ENCODE measurements around the gene RNF112. TPM values are rescaled to one million over a fixed set of nuclear protein-coding genes. Genes with fewer than 3 reads are reported as not detected.

The RNF112 gene
- 1 to 10 TPM; 1.4 to 7.6 (median 2.6) TPM for total RNA-seq

- ATAC-seq = peak; percentile 30
- WGBS, 2 donors (ENCODE audit: low coverage in 1 of 2) = 8 to 60% methylated on average over 6 to 19 of the region's 23 CpGs
- peak within 1 kb of the TSS in 2 of 4 donors; percentile 14 to 36 for H3K27ac ChIP-seq
These were observed at the start of gene RNF112 for GRCh38 chr17:19410875-19411620. TSS of gene RNF112 (plus strand) at chr17:19411232. CDS start at chr17:19411409, 177 bp downstream.

GRCh38 chr17:19361326-19361725 lies 49.7 kb upstream of the RNF112 start:
- WGBS, 2 donors (ENCODE audit: low coverage in 1 of 2) = 68% methylated on average over 5 of the region's 6 CpGs; no CpG with 5 or more reads in 1 of the 2 donors
- Histone ChIP-seq H3K9me3 (no peaks in the 10 kb centered on the region), H3K27ac (peak overlapping the region in 2 of 4 donors; percentile 88 to 89), H3K27me3 (no peaks in the 10 kb centered on the region), H3K4me3 (no peak overlapping the region), H3K4me1 (peaks cover 0 to 21% (median 9%) of the 10 kb centered on the region in 3 donors), H3K36me3 (peaks cover 0 to 29% of the 10 kb centered on the region in 2 donors)
- no peak for ATAC-seq
- TF ChIP-seq EP300 (IDR thresholded peaks at IDR 0.05) (no peak), POLR2A (IDR thresholded peaks at IDR 0.05) (no peak), POLR2AphosphoS5 (IDR thresholded peaks at IDR 0.05) (no peak)
- TF ChIP-seq, protein P1, sequence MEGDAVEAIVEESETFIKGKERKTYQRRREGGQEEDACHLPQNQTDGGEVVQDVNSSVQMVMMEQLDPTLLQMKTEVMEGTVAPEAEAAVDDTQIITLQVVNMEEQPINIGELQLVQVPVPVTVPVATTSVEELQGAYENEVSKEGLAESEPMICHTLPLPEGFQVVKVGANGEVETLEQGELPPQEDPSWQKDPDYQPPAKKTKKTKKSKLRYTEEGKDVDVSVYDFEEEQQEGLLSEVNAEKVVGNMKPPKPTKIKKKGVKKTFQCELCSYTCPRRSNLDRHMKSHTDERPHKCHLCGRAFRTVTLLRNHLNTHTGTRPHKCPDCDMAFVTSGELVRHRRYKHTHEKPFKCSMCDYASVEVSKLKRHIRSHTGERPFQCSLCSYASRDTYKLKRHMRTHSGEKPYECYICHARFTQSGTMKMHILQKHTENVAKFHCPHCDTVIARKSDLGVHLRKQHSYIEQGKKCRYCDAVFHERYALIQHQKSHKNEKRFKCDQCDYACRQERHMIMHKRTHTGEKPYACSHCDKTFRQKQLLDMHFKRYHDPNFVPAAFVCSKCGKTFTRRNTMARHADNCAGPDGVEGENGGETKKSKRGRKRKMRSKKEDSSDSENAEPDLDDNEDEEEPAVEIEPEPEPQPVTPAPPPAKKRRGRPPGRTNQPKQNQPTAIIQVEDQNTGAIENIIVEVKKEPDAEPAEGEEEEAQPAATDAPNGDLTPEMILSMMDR (IDR thresholded peaks at IDR 0.05) = no peak

More at GRCh38 chr17:19410875-19411620, at the start of gene RNF112:
- Histone ChIP-seq H3K4me1 (peaks cover 0 to 16% (median 0%) of the 10 kb centered on the region in 3 donors), H3K9me3 (no peaks in the 10 kb centered on the region), H3K36me3 (no peaks in the 10 kb centered on the region), H3K4me3 (peak within 1 kb of the TSS in 1 of 2 donors; percentile 42), H3K27me3 (no peaks in the 10 kb centered on the region)
- no peak for TF ChIP-seq POLR2AphosphoS5 (IDR thresholded peaks at IDR 0.05)
- TF ChIP-seq EP300 (IDR thresholded peaks at IDR 0.05) = no peak
- no peak for TF ChIP-seq POLR2A (IDR thresholded peaks at IDR 0.05)
- TF ChIP-seq, protein P1 (IDR thresholded peaks at IDR 0.05) = peak in 3 of 4 experiments; percentile 12 to 40 (median 38)

- Histone ChIP-seq H3K36me3 (peaks cover 0 to 23% of the 10 kb centered on the region in 2 donors), H3K27ac (peak overlapping the region; percentile 13 to 90 (median 88)), H3K9me3 (no peaks in the 10 kb centered on the region), H3K4me1 (peaks cover 0 to 21% (median 9%) of the 10 kb centered on the region in 3 donors), H3K27me3 (no peaks in the 10 kb centered on the region), H3K4me3 (peak overlapping the region; percentile 50 to 84)
- TF ChIP-seq, protein P1 (IDR thresholded peaks at IDR 0.05) = no peak
- no peak for TF ChIP-seq POLR2A (IDR thresholded peaks at IDR 0.05)
- TF ChIP-seq POLR2AphosphoS5 (IDR thresholded peaks at IDR 0.05) = no peak
- no peak for TF ChIP-seq EP300 (IDR thresholded peaks at IDR 0.05)
- WGBS, 2 donors (ENCODE audit: low coverage in 1 of 2) = 39 to 40% methylated on average over 3 to 4 of the region's 16 CpGs
- ATAC-seq = no peak
These were observed 49.1 kb upstream of the RNF112 start for GRCh38 chr17:19361944-19362276.

DNA sequence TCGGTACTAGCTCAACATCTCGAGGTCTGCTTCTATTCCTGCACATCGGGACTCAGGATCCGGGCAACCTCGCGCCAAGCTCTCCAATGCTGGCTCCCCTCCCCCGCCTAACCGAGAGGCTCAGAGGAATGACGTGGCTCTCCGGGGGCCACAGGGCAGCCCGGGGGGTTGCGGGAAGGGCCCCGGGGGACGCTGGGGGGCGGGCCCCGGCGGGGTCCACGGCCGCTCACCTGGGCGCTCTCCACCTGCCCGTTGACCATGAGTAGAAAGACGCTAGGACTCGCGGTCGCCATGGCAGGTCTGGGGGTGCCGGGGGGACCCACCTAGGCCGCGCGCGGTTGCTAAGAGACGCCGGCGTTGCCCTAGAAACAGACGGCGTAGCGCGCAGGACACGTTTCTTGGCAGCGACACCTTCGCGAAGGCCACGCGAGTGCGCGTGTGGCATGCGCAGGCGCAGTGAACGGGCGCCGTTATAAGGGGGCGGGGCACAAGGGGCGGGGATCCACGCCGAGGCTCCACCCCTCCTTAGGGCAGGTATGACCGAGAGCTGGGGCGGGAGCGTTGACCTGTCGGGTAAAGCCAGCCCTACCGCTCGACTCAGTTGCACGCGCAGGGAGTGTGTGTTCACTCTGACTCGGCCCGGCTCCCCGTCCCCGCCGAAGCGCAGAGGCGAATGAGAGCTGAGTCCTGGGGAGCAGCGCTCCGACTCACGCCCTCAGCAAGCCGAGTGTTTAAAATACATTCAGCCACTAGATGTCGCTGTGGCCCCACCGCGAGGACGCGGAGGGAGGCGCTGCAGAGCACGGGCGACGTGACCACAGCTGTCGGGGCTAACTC lies 48.5 kb upstream of the RNF112 start, which contains the start of gene B9D1:
B9D1 (minus strand) TSS at position 447 of the 837 bp plus-strand sequence; CDS start at position 293, 154 bp downstream.
- no peaks in the 10 kb centered on the region for H3K27me3 ChIP-seq
- peak; percentile 95 for ATAC-seq
- peaks cover 0 to 21% (median 9%) of the 10 kb centered on the region in 3 donors for H3K4me1 ChIP-seq
- peak within 1 kb of the TSS; percentile 13 to 90 (median 88) for H3K27ac ChIP-seq
- no peaks in the 10 kb centered on the region for H3K9me3 ChIP-seq
- peaks cover 0 to 17% of the 10 kb centered on the region in 2 donors for H3K36me3 ChIP-seq
- H3K4me3 ChIP-seq = peak within 1 kb of the TSS; percentile 50 to 84
- TF ChIP-seq POLR2A (IDR thresholded peaks at IDR 0.05) = peak; percentile 6 to 31
- TF ChIP-seq, protein P1 (IDR thresholded peaks at IDR 0.05) = peak in 3 of 4 experiments; percentile 97 to 99 (median 99)
- peak; percentile 67 for TF ChIP-seq POLR2AphosphoS5 (IDR thresholded peaks at IDR 0.05)
- TF ChIP-seq EP300 (IDR thresholded peaks at IDR 0.05) = no peak
- 0% methylated on average over 8 of the region's 83 CpGs; no CpG with 5 or more reads in 1 of the 2 donors for WGBS, 2 donors (ENCODE audit: low coverage in 1 of 2)
